OCI-LY1 (cell line): Measurements from ENCODE around the gene C2orf49.

ENCODE experiments used
- EZH2 ChIP-seq: fragments of 200-600 bp; sonication (generic), shearing (Covaris generic); IDR thresholded peaks from 2 replicates; pipeline ENCODE4 v1.8.0; 2017; ENCODE audit warnings: borderline replicate concordance, mixed run types, mild to moderate bottlenecking, antibody characterized with exemption, low read length, moderate library complexity, mixed read lengths
- TF ChIP-seq, protein P1 (sequence below): fragments of 200-600 bp; sonication (generic), shearing (Covaris generic); IDR thresholded peaks from 2 replicates; pipeline ENCODE4 v1.5.1; 2017; ENCODE audit warnings: mild to moderate bottlenecking, antibody characterized with exemption, low read length, moderate library complexity, mixed read lengths

GRCh38 chr2:105321875-105322646 is 15.3 kb upstream of the C2orf49 start:
- TF ChIP-seq, protein P1, sequence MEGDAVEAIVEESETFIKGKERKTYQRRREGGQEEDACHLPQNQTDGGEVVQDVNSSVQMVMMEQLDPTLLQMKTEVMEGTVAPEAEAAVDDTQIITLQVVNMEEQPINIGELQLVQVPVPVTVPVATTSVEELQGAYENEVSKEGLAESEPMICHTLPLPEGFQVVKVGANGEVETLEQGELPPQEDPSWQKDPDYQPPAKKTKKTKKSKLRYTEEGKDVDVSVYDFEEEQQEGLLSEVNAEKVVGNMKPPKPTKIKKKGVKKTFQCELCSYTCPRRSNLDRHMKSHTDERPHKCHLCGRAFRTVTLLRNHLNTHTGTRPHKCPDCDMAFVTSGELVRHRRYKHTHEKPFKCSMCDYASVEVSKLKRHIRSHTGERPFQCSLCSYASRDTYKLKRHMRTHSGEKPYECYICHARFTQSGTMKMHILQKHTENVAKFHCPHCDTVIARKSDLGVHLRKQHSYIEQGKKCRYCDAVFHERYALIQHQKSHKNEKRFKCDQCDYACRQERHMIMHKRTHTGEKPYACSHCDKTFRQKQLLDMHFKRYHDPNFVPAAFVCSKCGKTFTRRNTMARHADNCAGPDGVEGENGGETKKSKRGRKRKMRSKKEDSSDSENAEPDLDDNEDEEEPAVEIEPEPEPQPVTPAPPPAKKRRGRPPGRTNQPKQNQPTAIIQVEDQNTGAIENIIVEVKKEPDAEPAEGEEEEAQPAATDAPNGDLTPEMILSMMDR = no peak
- TF ChIP-seq EZH2 = no peak
